Measurements from ENCODE around the gene MAST2. TPM values are rescaled to one million over a fixed set of nuclear protein-coding genes. Genes with fewer than 3 reads are reported as not detected.
"Not testable (repeated sequence)": the region's sequence is repeated elsewhere in the genome, so short reads cannot be mapped to it uniquely, and the experiment has no call there.

The MAST2 gene
- polyA plus RNA-seq, 4 donors = 30.0 to 67.3 (median 38.3) TPM

GRCh38 chr1:45890078-45890477 lies 86.7 kb downstream of the MAST2 start:
- DNase-seq (ENCODE audit: low read depth in 4 of 4, low spot score in 3 of 4) = no peak

GRCh38 chr1:45891087-45891486 lies 87.7 kb downstream of the MAST2 start:
- DNase-seq (ENCODE audit: low read depth in 4 of 4, low spot score in 3 of 4) = no peak

GRCh38 chr1:45892068-45892785 lies 88.8 kb downstream of the MAST2 start:
- no peak for DNase-seq (ENCODE audit: low read depth in 4 of 4, low spot score in 3 of 4)

- DNase-seq (ENCODE audit: low read depth in 4 of 4, low spot score in 3 of 4) = no peak
Measured at GRCh38 chr1:45894331-45894730, 90.9 kb downstream of the MAST2 start.

GRCh38 chr1:45894921-45895320 lies 91.5 kb downstream of the MAST2 start:
- no peak for DNase-seq (ENCODE audit: low read depth in 4 of 4, low spot score in 3 of 4)

GRCh38 chr1:45895406-45895805 lies 92.0 kb downstream of the MAST2 start:
- no peak for DNase-seq (ENCODE audit: low read depth in 4 of 4, low spot score in 3 of 4)

GRCh38 chr1:45906883-45907282 lies 103.5 kb downstream of the MAST2 start:
- DNase-seq (ENCODE audit: low read depth in 4 of 4, low spot score in 3 of 4) = no peak

- DNase-seq (ENCODE audit: low read depth in 4 of 4, low spot score in 3 of 4) = no peak
Measured at GRCh38 chr1:45908611-45909140, 105.3 kb downstream of the MAST2 start.

- no peak for DNase-seq (ENCODE audit: low read depth in 4 of 4, low spot score in 3 of 4)
Measured at GRCh38 chr1:45911634-45912033, 108.2 kb downstream of the MAST2 start.

GRCh38 chr1:45913183-45913683 lies 109.8 kb downstream of the MAST2 start:
- peak; percentile 22 to 41 (median 34) for DNase-seq (ENCODE audit: low read depth in 4 of 4, low spot score in 3 of 4)

- DNase-seq (ENCODE audit: low read depth in 4 of 4, low spot score in 3 of 4) = no peak
Measured at GRCh38 chr1:45913731-45914501, 110.5 kb downstream of the MAST2 start.

- DNase-seq (ENCODE audit: low read depth in 4 of 4, low spot score in 3 of 4) = no peak
Measured at GRCh38 chr1:45914836-45915235, 111.4 kb downstream of the MAST2 start.

- no peak for DNase-seq (ENCODE audit: low read depth in 4 of 4, low spot score in 3 of 4)
Measured at GRCh38 chr1:45922374-45922773, 119.0 kb downstream of the MAST2 start.

GRCh38 chr1:45922813-45923212 lies 119.4 kb downstream of the MAST2 start:
- DNase-seq (ENCODE audit: low read depth in 4 of 4, low spot score in 3 of 4) = no peak

GRCh38 chr1:45923343-45923742 lies 119.9 kb downstream of the MAST2 start:
- DNase-seq (ENCODE audit: low read depth in 4 of 4, low spot score in 3 of 4) = no peak

GRCh38 chr1:45924736-45925135 lies 121.3 kb downstream of the MAST2 start:
- DNase-seq (ENCODE audit: low read depth in 4 of 4, low spot score in 3 of 4) = no peak

- DNase-seq (ENCODE audit: low read depth in 4 of 4, low spot score in 3 of 4) = no peak
Measured at GRCh38 chr1:45925728-45926287, 122.4 kb downstream of the MAST2 start.

GRCh38 chr1:45926330-45926729 lies 122.9 kb downstream of the MAST2 start:
- no peak for DNase-seq (ENCODE audit: low read depth in 4 of 4, low spot score in 3 of 4)

- not testable (repeated sequence) for DNase-seq (ENCODE audit: low read depth in 4 of 4, low spot score in 3 of 4)
Measured at GRCh38 chr1:45927231-45927915, 124.0 kb downstream of the MAST2 start.

- no peak for DNase-seq (ENCODE audit: low read depth in 4 of 4, low spot score in 3 of 4)
Measured at GRCh38 chr1:45928486-45929205, 125.2 kb downstream of the MAST2 start.

All from left renal pelvis (tissue), 4 donors.